OCI-LY3 (cell line): ENCODE data around the gene ACTRT2.

ENCODE experiments used
- H2AFZ ChIP-seq: fragments of 200-600, 300-600 bp; shearing (Covaris generic); 2 replicates; pipeline ENCODE4 v1.6.0; 2014; ENCODE audit warnings: antibody characterized with exemption, low read depth, low read length
- H3K27ac ChIP-seq: fragments of 200-600, 300-600 bp; sonication (generic); 2 replicates; pipeline ENCODE4 v1.5.1; 2014; ENCODE audit warnings: mild to moderate bottlenecking, low read length, moderate library complexity, mixed read lengths
- H3K27me3 ChIP-seq: fragments of 200-600, 300-600 bp; sonication (generic); 2 replicates; pipeline ENCODE4 v1.6.1; 2014; ENCODE audit warnings: low read depth, low read length, mixed read lengths
- H3K36me3 ChIP-seq: fragments of 200-600, 300-600 bp; sonication (generic); replicated peaks from 2 replicates; pipeline ENCODE3; 2014; ENCODE audit warnings: low read depth, low read length, mixed read lengths
- H3K4me1 ChIP-seq: fragments of 300-600, 200-600 bp; sonication (generic); 2 replicates; pipeline ENCODE4 v1.6.1; 2014; ENCODE audit warnings: low read length, mixed read lengths
- H3K4me2 ChIP-seq: fragments of 200-600, 300-600 bp; sonication (generic); 2 replicates; pipeline ENCODE4 v1.6.1; 2014; ENCODE audit warnings: low read length, mixed read lengths
- H3K4me3 ChIP-seq: fragments of 300-600, 200-600 bp; sonication (generic); 2 replicates; pipeline ENCODE4 v1.5.1; 2014; ENCODE audit warnings: antibody characterized with exemption, mild to moderate bottlenecking, low read length, moderate library complexity
- H3K79me2 ChIP-seq: fragments of 300-600, 200-600 bp; shearing (Covaris generic); 2 replicates; pipeline ENCODE4 v1.6.1; 2014; ENCODE audit warnings: mild to moderate bottlenecking, low read length, mixed read lengths
- H3K9ac ChIP-seq: fragments of 300-600, 200-600 bp; shearing (Covaris generic); 2 replicates; pipeline ENCODE4 v1.6.0; 2014; ENCODE audit warnings: mild to moderate bottlenecking, low read length, moderate library complexity
- H3K9me3 ChIP-seq: fragments of 200-600, 300-600 bp; shearing (Covaris generic); 2 replicates; pipeline ENCODE4 v1.6.1; 2014; ENCODE audit warnings: low read length, mixed read lengths; ENCODE audit not compliant: insufficient read depth
- H4K20me1 ChIP-seq: fragments of 200-600, 300-600 bp; sonication (generic); 2 replicates; pipeline ENCODE4 v1.6.1; 2016; ENCODE audit warnings: low read length, mixed read lengths; ENCODE audit not compliant: insufficient read depth
- CTCF ChIP-seq: fragments of 200-600, 300-600 bp; sonication (generic); IDR thresholded peaks from 2 replicates; pipeline ENCODE4 v1.5.1; 2014; ENCODE audit warnings: antibody characterized with exemption, low read length, low read depth
- EZH2phosphoT487 ChIP-seq: fragments of 200-600 bp; shearing (Covaris generic); IDR thresholded peaks from 2 replicates; pipeline ENCODE4 v1.6.1; 2018; ENCODE audit warnings: antibody characterized with exemption, mixed run types, low read depth

Gene ACTRT2

GRCh38 chr1:3058263-3059030, 37.2 kb downstream of the ACTRT2 start:
- Histone ChIP-seq H4K20me1 (no peaks in the 10 kb centered on the region), H3K4me3 (no peak overlapping the region), H3K36me3 (no peaks in the 10 kb centered on the region), H3K9ac (no peak overlapping the region), H3K4me1 (no peaks in the 10 kb centered on the region), H3K79me2 (no peaks in the 10 kb centered on the region), H3K4me2 (no peak overlapping the region), H3K27me3 (no peaks in the 10 kb centered on the region), H3K27ac (no peak overlapping the region), H3K9me3 (no peaks in the 10 kb centered on the region), H2AFZ (no peak overlapping the region)
- TF ChIP-seq CTCF (no peak), EZH2phosphoT487 (no peak)

GRCh38 chr1:3060127-3060526, 38.9 kb downstream of the ACTRT2 start:
- no peaks in the 10 kb centered on the region for H3K4me1 ChIP-seq
- no peak overlapping the region for H3K4me3 ChIP-seq
- no peaks in the 10 kb centered on the region for H3K9me3 ChIP-seq
- no peaks in the 10 kb centered on the region for H4K20me1 ChIP-seq
- TF ChIP-seq CTCF: no peak
- TF ChIP-seq EZH2phosphoT487: no peak
- H3K27me3 ChIP-seq: no peaks in the 10 kb centered on the region
- no peaks in the 10 kb centered on the region for H3K79me2 ChIP-seq
- no peak overlapping the region for H3K27ac ChIP-seq
- no peak overlapping the region for H3K9ac ChIP-seq
- H3K36me3 ChIP-seq: no peaks in the 10 kb centered on the region
- no peak overlapping the region for H3K4me2 ChIP-seq
- no peak overlapping the region for H2AFZ ChIP-seq

- Histone ChIP-seq H3K27ac (no peak overlapping the region), H4K20me1 (no peaks in the 10 kb centered on the region), H3K9ac (no peak overlapping the region), H3K4me2 (no peak overlapping the region), H2AFZ (no peak overlapping the region), H3K9me3 (no peaks in the 10 kb centered on the region), H3K4me1 (no peaks in the 10 kb centered on the region), H3K36me3 (no peaks in the 10 kb centered on the region), H3K27me3 (no peaks in the 10 kb centered on the region), H3K79me2 (no peaks in the 10 kb centered on the region), H3K4me3 (no peak overlapping the region)
- TF ChIP-seq CTCF (no peak), EZH2phosphoT487 (no peak)
Measured at GRCh38 chr1:3060601-3061551, 39.6 kb downstream of the ACTRT2 start.

- no peaks in the 10 kb centered on the region for H4K20me1 ChIP-seq
- H3K9me3 ChIP-seq: no peaks in the 10 kb centered on the region
- no peak overlapping the region for H3K4me2 ChIP-seq
- H2AFZ ChIP-seq: no peak overlapping the region
- no peaks in the 10 kb centered on the region for H3K27me3 ChIP-seq
- no peaks in the 10 kb centered on the region for H3K4me1 ChIP-seq
- no peak overlapping the region for H3K9ac ChIP-seq
- no peaks in the 10 kb centered on the region for H3K79me2 ChIP-seq
- H3K4me3 ChIP-seq: no peak overlapping the region
- no peak overlapping the region for H3K27ac ChIP-seq
- TF ChIP-seq CTCF: no peak
- no peak for TF ChIP-seq EZH2phosphoT487
- H3K36me3 ChIP-seq: no peaks in the 10 kb centered on the region
Measured at GRCh38 chr1:3061566-3061965, 40.3 kb downstream of the ACTRT2 start.
